ENCODE measurements around the gene ANO1. TPM values are rescaled to one million over a fixed set of nuclear protein-coding genes. Genes with fewer than 3 reads are reported as not detected.

The ANO1 gene
- total RNA-seq, 1 donor from 2014 or later: 9.0 TPM

GRCh38 chr11:70085815-70086769 is 8.0 kb downstream of the ANO1 start:
- H3K4me3 ChIP-seq: no peak overlapping the region
- intact Hi-C loops (cut with DNase I): no loop called here
- no peak for TF ChIP-seq CTCF (IDR thresholded peaks at IDR 0.05)
- H3K27ac ChIP-seq: no peak overlapping the region
- DNase-seq (no peak), ATAC-seq (no peak)
- H3K36me3 ChIP-seq: no peaks in the 10 kb centered on the region
- no peaks in the 10 kb centered on the region for H3K9me3 ChIP-seq
- no peaks in the 10 kb centered on the region for H3K4me1 ChIP-seq
- H3K27me3 ChIP-seq (ENCODE audit: low read depth): peaks cover 9% of the 10 kb centered on the region

GRCh38 chr11:70087446-70088167 is 9.5 kb downstream of the ANO1 start:
- ATAC-seq (no peak), DNase-seq (no peak)
- peaks cover 9% of the 10 kb centered on the region for H3K27me3 ChIP-seq (ENCODE audit: low read depth)
- intact Hi-C loops (cut with DNase I): no loop called here
- H3K9me3 ChIP-seq: no peaks in the 10 kb centered on the region
- H3K4me3 ChIP-seq: no peak overlapping the region
- H3K27ac ChIP-seq: no peak overlapping the region
- no peak for TF ChIP-seq CTCF (IDR thresholded peaks at IDR 0.05)
- H3K36me3 ChIP-seq: no peaks in the 10 kb centered on the region
- H3K4me1 ChIP-seq: no peaks in the 10 kb centered on the region

GRCh38 chr11:70088735-70089250 is 10.7 kb downstream of the ANO1 start:
- no peak for DNase-seq
- no peak for TF ChIP-seq CTCF (IDR thresholded peaks at IDR 0.05)
- ATAC-seq: no peak
- Histone ChIP-seq H3K9me3 (no peaks in the 10 kb centered on the region), H3K4me3 (no peak overlapping the region), H3K4me1 (no peaks in the 10 kb centered on the region), H3K27ac (no peak overlapping the region), H3K27me3 (ENCODE audit: low read depth) (peaks cover 9% of the 10 kb centered on the region), H3K36me3 (no peaks in the 10 kb centered on the region)
- intact Hi-C loops (cut with DNase I): no loop called here

GRCh38 chr11:70089631-70090030 is 11.5 kb downstream of the ANO1 start:
- H3K27me3 ChIP-seq (ENCODE audit: low read depth): peaks cover 9% of the 10 kb centered on the region
- no peaks in the 10 kb centered on the region for H3K9me3 ChIP-seq
- no peaks in the 10 kb centered on the region for H3K4me1 ChIP-seq
- no peak overlapping the region for H3K27ac ChIP-seq
- no peak for ATAC-seq
- no peak for DNase-seq
- H3K4me3 ChIP-seq: no peak overlapping the region
- intact Hi-C loops (cut with DNase I): no loop called here
- H3K36me3 ChIP-seq: no peaks in the 10 kb centered on the region
- no peak for TF ChIP-seq CTCF (IDR thresholded peaks at IDR 0.05)

GRCh38 chr11:70090961-70091381 is 12.9 kb downstream of the ANO1 start:
- H3K27me3 ChIP-seq (ENCODE audit: low read depth): no peaks in the 10 kb centered on the region
- ATAC-seq (peak in 1 of 2 donors; percentile 57), DNase-seq (peak; percentile 53)
- no peaks in the 10 kb centered on the region for H3K36me3 ChIP-seq
- no peaks in the 10 kb centered on the region for H3K4me1 ChIP-seq
- no peak for TF ChIP-seq CTCF (IDR thresholded peaks at IDR 0.05)
- no peak overlapping the region for H3K27ac ChIP-seq
- no peak overlapping the region for H3K4me3 ChIP-seq
- H3K9me3 ChIP-seq: no peaks in the 10 kb centered on the region
- intact Hi-C loops (cut with DNase I): no loop called here

Data from lower lobe of right lung (tissue), 2 donors.